Bronchial epithelial cell (primary cell): ENCODE measurements around the gene HSD17B12. TPM values are rescaled to one million over a fixed set of nuclear protein-coding genes. Genes with fewer than 3 reads are reported as not detected.
A peak's percentile ranks its signal among the peaks of the same experiment; 100 is the strongest.

Source experiments
- DNase-seq: peaks from one replicate; pipeline ENCODE4 v3.0.0-alpha.2; 2010; ENCODE audit warnings: low read depth
- FAIRE-seq: peaks from 2 replicates; lab custom pipeline; 2011; peaks lifted over from hg19 to GRCh38; lab: Jason Lieb, UNC
- H3K27me3 ChIP-seq: 2 replicates; pipeline ENCODE4 v1.5.1; 2011; ENCODE audit warnings: low read length; ENCODE audit not compliant: control insufficient read depth, insufficient read depth
- H3K36me3 ChIP-seq: 2 replicates; pipeline ENCODE4 v1.5.1; 2011; ENCODE audit warnings: low read length; ENCODE audit not compliant: control insufficient read depth, insufficient read depth
- H3K4me3 ChIP-seq: 2 replicates; pipeline ENCODE4 v1.5.1; 2011; ENCODE audit warnings: mild to moderate bottlenecking, low read depth, low read length, control low read depth
- total RNA-seq: library from RNA; depleted of rRNA; stranded (reverse); fragments of >200 nt; gene quantifications from 2 replicates; pipeline ENCODE4 v1.2.1, GENCODE V29; 2014
- TF ChIP-seq, protein P1 (sequence below): IDR thresholded peaks from 2 replicates; pipeline ENCODE4 v1.5.1; 2011; ENCODE audit warnings: mild to moderate bottlenecking, moderate library complexity, low read length, control low read depth, inconsistent platforms; ENCODE audit not compliant: insufficient read depth, severe bottlenecking

The HSD17B12 gene
- total RNA-seq, 1 donor from 2014 or later, result 103 TPM

DNA sequence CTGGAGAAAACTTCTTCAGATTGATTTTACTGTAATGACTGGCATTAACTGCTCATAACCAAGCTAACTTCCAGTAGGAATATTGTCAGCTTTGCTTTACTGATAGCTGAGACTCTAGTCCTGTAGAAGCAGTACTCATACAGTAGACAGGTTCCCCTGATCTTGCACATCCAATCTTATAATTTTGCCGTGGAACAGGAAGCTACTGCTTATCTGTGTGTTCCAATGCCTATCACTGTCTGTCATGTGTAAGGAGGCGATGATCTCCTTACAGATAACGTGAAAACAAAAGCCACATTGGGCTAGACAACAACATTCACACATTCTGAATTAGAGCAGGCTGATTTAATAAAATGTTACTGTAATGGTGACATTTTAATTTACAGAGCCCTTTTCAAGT, 13.2 kb downstream of the HSD17B12 start:
- Histone ChIP-seq H3K4me3 (no peak overlapping the region), H3K27me3 (no peaks in the 10 kb centered on the region), H3K36me3 (no peaks in the 10 kb centered on the region)
- DNase-seq, result no peak
- FAIRE-seq, result no peak
- TF ChIP-seq, protein P1, sequence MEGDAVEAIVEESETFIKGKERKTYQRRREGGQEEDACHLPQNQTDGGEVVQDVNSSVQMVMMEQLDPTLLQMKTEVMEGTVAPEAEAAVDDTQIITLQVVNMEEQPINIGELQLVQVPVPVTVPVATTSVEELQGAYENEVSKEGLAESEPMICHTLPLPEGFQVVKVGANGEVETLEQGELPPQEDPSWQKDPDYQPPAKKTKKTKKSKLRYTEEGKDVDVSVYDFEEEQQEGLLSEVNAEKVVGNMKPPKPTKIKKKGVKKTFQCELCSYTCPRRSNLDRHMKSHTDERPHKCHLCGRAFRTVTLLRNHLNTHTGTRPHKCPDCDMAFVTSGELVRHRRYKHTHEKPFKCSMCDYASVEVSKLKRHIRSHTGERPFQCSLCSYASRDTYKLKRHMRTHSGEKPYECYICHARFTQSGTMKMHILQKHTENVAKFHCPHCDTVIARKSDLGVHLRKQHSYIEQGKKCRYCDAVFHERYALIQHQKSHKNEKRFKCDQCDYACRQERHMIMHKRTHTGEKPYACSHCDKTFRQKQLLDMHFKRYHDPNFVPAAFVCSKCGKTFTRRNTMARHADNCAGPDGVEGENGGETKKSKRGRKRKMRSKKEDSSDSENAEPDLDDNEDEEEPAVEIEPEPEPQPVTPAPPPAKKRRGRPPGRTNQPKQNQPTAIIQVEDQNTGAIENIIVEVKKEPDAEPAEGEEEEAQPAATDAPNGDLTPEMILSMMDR, result no peak

GRCh38 chr11:43694477-43694876, 13.9 kb downstream of the HSD17B12 start:
- no peaks in the 10 kb centered on the region for H3K27me3 ChIP-seq
- H3K4me3 ChIP-seq, result no peak overlapping the region
- no peaks in the 10 kb centered on the region for H3K36me3 ChIP-seq
- TF ChIP-seq, protein P1, result no peak
- DNase-seq (peak; percentile 23), FAIRE-seq (no peak)

DNA sequence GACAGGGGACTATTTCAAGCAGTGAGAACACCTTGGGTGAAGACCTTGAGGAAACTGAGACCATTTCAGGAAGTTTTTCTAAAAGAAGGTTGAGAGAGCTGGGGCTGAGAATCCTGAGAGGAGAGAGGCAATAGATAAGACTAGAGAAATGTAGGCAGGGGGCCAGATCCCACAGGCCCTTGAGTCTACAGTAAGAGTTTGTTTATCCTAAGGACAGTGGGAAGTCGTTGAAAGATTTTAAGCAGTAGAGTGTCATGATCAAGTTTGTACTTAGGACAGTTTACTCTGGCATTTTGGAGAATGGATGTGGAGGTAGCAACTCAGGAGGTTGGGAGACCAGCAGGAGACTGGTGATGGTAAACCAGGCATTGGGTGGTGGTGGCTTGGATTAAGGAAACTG, 17.1 kb downstream of the HSD17B12 start:
- H3K4me3 ChIP-seq, result no peak overlapping the region
- DNase-seq (no peak), FAIRE-seq (no peak)
- no peaks in the 10 kb centered on the region for H3K36me3 ChIP-seq
- H3K27me3 ChIP-seq, result no peaks in the 10 kb centered on the region
- TF ChIP-seq, protein P1, result no peak

GRCh38 chr11:43699870-43700269, 19.3 kb downstream of the HSD17B12 start:
- no peaks in the 10 kb centered on the region for H3K27me3 ChIP-seq
- no peaks in the 10 kb centered on the region for H3K36me3 ChIP-seq
- TF ChIP-seq, protein P1, result no peak
- DNase-seq, result no peak
- no peak overlapping the region for H3K4me3 ChIP-seq
- no peak for FAIRE-seq

DNA sequence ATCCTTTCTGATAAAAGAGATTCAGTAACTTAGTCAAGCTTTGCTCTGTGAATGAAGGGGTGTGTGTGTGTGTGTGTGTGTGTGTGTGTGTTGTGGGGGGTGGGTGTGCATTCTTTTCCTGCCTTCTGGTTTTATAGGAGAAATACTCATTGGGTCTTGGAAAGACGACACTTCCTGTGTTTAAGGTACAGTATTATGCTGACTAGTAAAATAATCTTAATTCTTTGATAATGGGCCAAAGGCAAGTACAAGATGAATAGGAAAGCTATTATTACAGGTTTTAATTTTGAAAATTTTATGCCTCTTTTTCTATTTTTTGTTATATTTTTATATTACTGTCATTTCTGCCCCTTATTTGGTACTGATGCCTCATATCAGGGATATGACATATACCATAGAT, 26.1 kb downstream of the HSD17B12 start:
- no peak overlapping the region for H3K4me3 ChIP-seq
- FAIRE-seq (no peak), DNase-seq (no peak)
- H3K36me3 ChIP-seq, result no peaks in the 10 kb centered on the region
- TF ChIP-seq, protein P1, result no peak
- no peaks in the 10 kb centered on the region for H3K27me3 ChIP-seq

DNA sequence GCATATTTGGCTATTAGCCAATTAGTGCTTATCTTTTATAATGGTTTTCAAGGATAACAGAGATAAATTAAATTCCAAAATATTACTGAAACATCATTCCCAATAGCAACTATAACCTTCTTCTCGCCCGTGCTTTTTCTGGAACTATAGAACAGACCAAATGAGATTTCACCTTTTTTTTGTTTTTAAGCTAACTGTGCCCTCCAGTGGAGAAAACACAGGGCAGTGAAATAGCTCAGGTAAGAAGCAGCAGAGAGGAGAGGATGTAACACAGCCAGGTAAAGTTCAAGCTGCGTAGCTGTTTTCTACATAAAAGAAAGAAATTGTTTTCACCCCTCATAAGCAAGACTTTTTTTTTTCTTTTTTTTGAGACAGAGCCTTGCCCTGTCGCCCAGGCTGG, 28.2 kb downstream of the HSD17B12 start:
- TF ChIP-seq, protein P1, result peak; percentile 18
- no peaks in the 10 kb centered on the region for H3K36me3 ChIP-seq
- no peak overlapping the region for H3K4me3 ChIP-seq
- no peak for DNase-seq
- no peak for FAIRE-seq
- no peaks in the 10 kb centered on the region for H3K27me3 ChIP-seq
